Ovary (tissue), 3 donors: ENCODE results near the gene SORCS3.

ENCODE experiments used
- CTCF ChIP-seq, 3 donors: fragments of 450-650 bp in 2 of 3; fragments of 200-600 bp in 1 of 3; IDR thresholded peaks; one replicate each; pipeline versions ENCODE4 v1.5.1 to v1.8.0; 2016 to 2022; ENCODE audit warnings: antibody characterized with exemption in 3 of 3, mild to moderate bottlenecking in 1 of 3
- POLR2A ChIP-seq: fragments of 450-650 bp; IDR thresholded peaks from one replicate; pipeline ENCODE4 v1.6.1; 2017; ENCODE audit warnings: antibody characterized with exemption, mild to moderate bottlenecking, moderate library complexity
- donor health status: DM: no; HTN: no; CAD: no.

GRCh38 chr10:104614245-104614831 lies 26.8 kb upstream of the SORCS3 start:
- TF ChIP-seq POLR2A, result no peak
- no peak for TF ChIP-seq CTCF (IDR thresholded peaks at IDR 0.05)
